Neural progenitor cell (in vitro differentiated cells): ENCODE results near the gene SURF6. TPM values are rescaled to one million over a fixed set of nuclear protein-coding genes. Genes with fewer than 3 reads are reported as not detected.

Experiments used
- DNase-seq: peaks from one replicate; pipeline ENCODE4 v3.0.0-alpha.2; 2016; ENCODE audit warnings: low spot score
- H2AFZ ChIP-seq: fragments of 200-600 bp; sonication (generic); replicated peaks from 2 replicates; pipeline ENCODE4 v1.6.1; 2016; ENCODE audit warnings: antibody characterized with exemption
- H3F3A ChIP-seq: fragments of 200-600 bp; sonication (generic); 2 replicates; pipeline ENCODE4 v1.6.1; 2016; ENCODE audit warnings: antibody characterized with exemption, low read depth
- H3K27ac ChIP-seq: fragments of 200-600 bp; sonication (generic); 2 replicates; pipeline ENCODE4 v1.5.1; 2016; ENCODE audit warnings: mild to moderate bottlenecking
- H3K27me3 ChIP-seq: fragments of 200-600 bp; sonication (generic); 2 replicates; pipeline ENCODE4 v1.6.1; 2016; ENCODE audit warnings: mild to moderate bottlenecking, moderate library complexity
- H3K36me3 ChIP-seq: fragments of 200-600 bp; sonication (generic); 2 replicates; pipeline ENCODE4 v1.5.1; 2016
- H3K4me1 ChIP-seq: fragments of 200-600 bp; sonication (generic); 2 replicates; pipeline ENCODE4 v1.6.1; 2016; ENCODE audit warnings: mixed run types
- H3K4me2 ChIP-seq: fragments of 200-600 bp; sonication (generic); 2 replicates; pipeline ENCODE4 v1.6.1; 2016
- H3K4me3 ChIP-seq: fragments of 200-600 bp; sonication (generic); 2 replicates; pipeline ENCODE4 v1.5.1; 2016
- H3K79me2 ChIP-seq: fragments of 200-600 bp; sonication (generic); 2 replicates; pipeline ENCODE4 v1.6.1; 2016; ENCODE audit warnings: low read depth
- H3K9ac ChIP-seq: fragments of 200-600 bp; sonication (generic); 2 replicates; pipeline ENCODE4 v1.6.1; 2016
- H3K9me3 ChIP-seq: fragments of 200-600 bp; sonication (generic); 2 replicates; pipeline ENCODE4 v1.5.1; 2016; ENCODE audit warnings: low read depth
- H4K20me1 ChIP-seq: fragments of 200-600 bp; sonication (generic); 2 replicates; pipeline ENCODE4 v1.6.1; 2016; ENCODE audit warnings: low read depth
- H3K27ac Mint-ChIP-seq: 3 replicates; pipeline ENCODE4 v1.8.0; 2021; ENCODE audit warnings: mixed read lengths
- H3K27me3 Mint-ChIP-seq: 2 replicates; pipeline ENCODE4 v1.8.0; 2022; ENCODE audit warnings: low read depth, mild to moderate bottlenecking, inconsistent platforms, moderate library complexity, mixed read lengths; ENCODE audit not compliant: insufficient read depth
- H3K36me3 Mint-ChIP-seq: 3 replicates; pipeline ENCODE4 v1.8.0; 2021; ENCODE audit warnings: mixed read lengths
- H3K4me1 Mint-ChIP-seq: 3 replicates; pipeline ENCODE4 v1.8.0; 2021; ENCODE audit warnings: mixed read lengths
- H3K4me3 Mint-ChIP-seq: 3 replicates; pipeline ENCODE4 v1.8.0; 2021; ENCODE audit warnings: mild to moderate bottlenecking, moderate library complexity, mixed read lengths
- H3K9me3 Mint-ChIP-seq: 3 replicates; pipeline ENCODE4 v1.8.0; 2020; ENCODE audit warnings: mixed read lengths
- CTCF ChIP-seq: fragments of 200-600 bp; sonication (generic); IDR thresholded peaks from 2 replicates; pipeline ENCODE4 v1.5.1; 2017; ENCODE audit warnings: antibody characterized with exemption, mild to moderate bottlenecking
- EZH2 ChIP-seq: fragments of 200-600 bp; sonication (generic); IDR thresholded peaks from 2 replicates; pipeline ENCODE4 v1.6.1; 2017; ENCODE audit warnings: antibody characterized with exemption, mild to moderate bottlenecking, moderate library complexity
- EZH2phosphoT487 ChIP-seq: fragments of 200-600 bp; sonication (generic); IDR thresholded peaks from 2 replicates; pipeline ENCODE4 v1.6.1; 2017; ENCODE audit warnings: antibody characterized with exemption
- total RNA-seq: library from RNA; depleted of rRNA; stranded (reverse); fragments of >200 nt; gene quantifications from 2 replicates; pipeline ENCODE4 v1.2.3, GENCODE V29; 2015; ENCODE audit warnings: low replicate concordance

The SURF6 gene
- total RNA-seq, 1 donor from 2014 or later, result 13.2 TPM

- DNase-seq, result no peak
- Histone ChIP-seq H3K9me3 (peaks cover 23% of the 10 kb centered on the region), H3F3A (no peaks in the 10 kb centered on the region), H4K20me1 (no peaks in the 10 kb centered on the region), H3K9ac (no peak overlapping the region), H3K4me2 (no peak overlapping the region), H3K79me2 (no peaks in the 10 kb centered on the region), H3K27me3 (peaks cover 6% of the 10 kb centered on the region), H3K4me1 (no peaks in the 10 kb centered on the region), H3K36me3 (no peaks in the 10 kb centered on the region), H3K27ac (no peak overlapping the region), H3K4me3 (no peak overlapping the region), H2AFZ (no peak overlapping the region)
- Mint-ChIP-seq H3K27me3 (peaks cover 7% of the 10 kb centered on the region), H3K27ac (no peak overlapping the region), H3K9me3 (peaks cover 37% of the 10 kb centered on the region), H3K36me3 (no peaks in the 10 kb centered on the region), H3K4me3 (no peak overlapping the region), H3K4me1 (no peaks in the 10 kb centered on the region)
- no peak for TF ChIP-seq EZH2phosphoT487
Measured at GRCh38 chr9:133294257-133294656, 41.7 kb downstream of the SURF6 start.

- peaks cover 29% of the 10 kb centered on the region for H3K9me3 ChIP-seq
- Mint-ChIP-seq H3K9me3 (peaks cover 48% of the 10 kb centered on the region), H3K27ac (no peak overlapping the region), H3K4me3 (no peak overlapping the region), H3K27me3 (peaks cover 10% of the 10 kb centered on the region), H3K36me3 (no peaks in the 10 kb centered on the region), H3K4me1 (no peaks in the 10 kb centered on the region)
- H3K4me3 ChIP-seq, result no peak overlapping the region
- TF ChIP-seq EZH2 (no peak), EZH2phosphoT487 (no peak), CTCF (no peak)
- H3K27me3 ChIP-seq, result no peaks in the 10 kb centered on the region
- H4K20me1 ChIP-seq, result no peaks in the 10 kb centered on the region
- H2AFZ ChIP-seq, result no peak overlapping the region
- no peak overlapping the region for H3K4me2 ChIP-seq
- H3F3A ChIP-seq, result no peaks in the 10 kb centered on the region
- no peaks in the 10 kb centered on the region for H3K36me3 ChIP-seq
- H3K9ac ChIP-seq, result no peak overlapping the region
- no peaks in the 10 kb centered on the region for H3K79me2 ChIP-seq
- no peak overlapping the region for H3K27ac ChIP-seq
- DNase-seq, result no peak
- H3K4me1 ChIP-seq, result no peaks in the 10 kb centered on the region
Measured at GRCh38 chr9:133290751-133291302, 45.2 kb downstream of the SURF6 start.

GRCh38 chr9:133286523-133286922 is 49.5 kb downstream of the SURF6 start:
- peaks cover 35% of the 10 kb centered on the region for H3K9me3 Mint-ChIP-seq
- H3K27me3 ChIP-seq, result no peaks in the 10 kb centered on the region
- no peaks in the 10 kb centered on the region for H3K79me2 ChIP-seq
- H3K4me1 Mint-ChIP-seq, result no peaks in the 10 kb centered on the region
- H3K4me1 ChIP-seq, result no peaks in the 10 kb centered on the region
- DNase-seq, result no peak
- H3K9ac ChIP-seq, result no peak overlapping the region
- H3K36me3 Mint-ChIP-seq, result no peaks in the 10 kb centered on the region
- H3K4me3 Mint-ChIP-seq, result peak overlapping the region; percentile 11
- peaks cover 9% of the 10 kb centered on the region for H3K27me3 Mint-ChIP-seq
- no peaks in the 10 kb centered on the region for H4K20me1 ChIP-seq
- no peak overlapping the region for H3K27ac Mint-ChIP-seq
- no peak overlapping the region for H3K4me2 ChIP-seq
- H3K27ac ChIP-seq, result no peak overlapping the region
- H3K4me3 ChIP-seq, result no peak overlapping the region
- no peak for TF ChIP-seq CTCF
- no peak for TF ChIP-seq EZH2
- TF ChIP-seq EZH2phosphoT487, result no peak
- H3F3A ChIP-seq, result peaks cover 5% of the 10 kb centered on the region
- peaks cover 27% of the 10 kb centered on the region for H3K9me3 ChIP-seq
- H3K36me3 ChIP-seq, result no peaks in the 10 kb centered on the region
- H2AFZ ChIP-seq, result no peak overlapping the region

GRCh38 chr9:133285252-133285775 is 50.7 kb downstream of the SURF6 start:
- Mint-ChIP-seq H3K4me1 (no peaks in the 10 kb centered on the region), H3K36me3 (no peaks in the 10 kb centered on the region), H3K9me3 (peaks cover 25% of the 10 kb centered on the region), H3K27ac (no peak overlapping the region), H3K4me3 (no peak overlapping the region), H3K27me3 (peaks cover 9% of the 10 kb centered on the region)
- DNase-seq, result no peak
- H3K4me2 ChIP-seq, result no peak overlapping the region
- no peaks in the 10 kb centered on the region for H3K4me1 ChIP-seq
- no peaks in the 10 kb centered on the region for H4K20me1 ChIP-seq
- no peak overlapping the region for H3K9ac ChIP-seq
- H3K27me3 ChIP-seq, result no peaks in the 10 kb centered on the region
- no peak overlapping the region for H3K27ac ChIP-seq
- H3F3A ChIP-seq, result peaks cover 5% of the 10 kb centered on the region
- no peak overlapping the region for H3K4me3 ChIP-seq
- peaks cover 16% of the 10 kb centered on the region for H3K9me3 ChIP-seq
- H3K36me3 ChIP-seq, result no peaks in the 10 kb centered on the region
- TF ChIP-seq EZH2, result no peak
- no peak for TF ChIP-seq EZH2phosphoT487
- TF ChIP-seq CTCF, result no peak
- no peaks in the 10 kb centered on the region for H3K79me2 ChIP-seq
- H2AFZ ChIP-seq, result no peak overlapping the region
